HepG2 (cell line): ENCODE data around the gene ERFL. TPM values are rescaled to one million over a fixed set of nuclear protein-coding genes. Genes with fewer than 3 reads are reported as not detected.

Experiments used
- ASH2L ChIP-seq: fragments of 300-600, 200-600 bp; sonication (generic); IDR thresholded peaks from 2 replicates; pipeline ENCODE4 v1.7.0; 2017; ENCODE audit warnings: low read depth, mild to moderate bottlenecking, moderate library complexity, mixed read lengths, low read length; ENCODE audit not compliant: insufficient read length
- CEBPZ ChIP-seq: IDR thresholded peaks from 2 replicates; pipeline ENCODE4 v1.6.1; 2012; ENCODE audit warnings: low read length, improper control_type of control experiment
- KLF6 ChIP-seq: IDR thresholded peaks from 2 replicates; pipeline ENCODE4 v1.8.0; 2016; ENCODE audit warnings: missing biosample characterization, missing genetic modification reagents
- LCORL ChIP-seq, 2 experiments: fragments of 450-650 bp in 1 of 2; sonication (generic) in 1 of 2; formaldehyde crosslinking in 1 of 2; IDR thresholded peaks; 2 replicates each; pipeline versions ENCODE4 v1.5.0 to v1.6.1; 2017 to 2020; ENCODE audit warnings: antibody characterized with exemption in 1 of 2, missing genetic modification reagents in 1 of 2
- MAZ ChIP-seq, 2 experiments: sonication (generic) in 1 of 2; formaldehyde crosslinking in 1 of 2; IDR thresholded peaks; 2 replicates each; pipeline versions ENCODE4 v1.5.0 to v1.6.1; 2012 to 2020; ENCODE audit warnings: low read depth in 2 of 2, mild to moderate bottlenecking in 2 of 2, borderline replicate concordance in 1 of 2, improper control_type of control experiment in 1 of 2, low read length in 1 of 2, missing genetic modification reagents in 1 of 2, moderate library complexity in 1 of 2
- MED1 ChIP-seq: sonication (generic); formaldehyde crosslinking; IDR thresholded peaks from 2 replicates; pipeline ENCODE4 v1.4.0; 2020; ENCODE audit warnings: missing genetic modification reagents
- MIER2 ChIP-seq: IDR thresholded peaks from 2 replicates; pipeline ENCODE4 v1.6.1; 2016; ENCODE audit warnings: missing biosample characterization, missing genetic modification reagents
- NFKBIZ ChIP-seq: IDR thresholded peaks from 2 replicates; pipeline ENCODE4 v1.6.1; 2018; ENCODE audit warnings: missing genetic modification reagents, missing compliant biosample characterization
- PAWR ChIP-seq: sonication (generic); formaldehyde crosslinking; IDR thresholded peaks from 2 replicates; pipeline ENCODE4 v1.4.0; 2020; ENCODE audit warnings: missing genetic modification reagents, mild to moderate bottlenecking, borderline replicate concordance
- RAD21 ChIP-seq: fragments of 450-650 bp; formaldehyde crosslinking; IDR thresholded peaks from 2 replicates; pipeline ENCODE4 v1.5.0; 2020; ENCODE audit warnings: mild to moderate bottlenecking
- SP1 ChIP-seq, 2 experiments: fragments of 450-650 bp in 1 of 2; sonication (generic) in 1 of 2; formaldehyde crosslinking in 1 of 2; IDR thresholded peaks; 2 replicates each; pipeline versions ENCODE4 v1.4.0 to v1.6.1; 2016 to 2020; ENCODE audit warnings: missing genetic modification reagents in 1 of 2
- TFAP4 ChIP-seq: sonication (generic); IDR thresholded peaks from 2 replicates; pipeline ENCODE4 v1.6.1; 2016; ENCODE audit warnings: low read depth, borderline replicate concordance
- TFDP1 ChIP-seq: IDR thresholded peaks from 2 replicates; pipeline ENCODE4 v1.6.1; 2016; ENCODE audit warnings: missing compliant biosample characterization, missing genetic modification reagents, borderline replicate concordance
- THAP11 ChIP-seq: IDR thresholded peaks from 2 replicates; pipeline ENCODE4 v1.6.1; 2016; ENCODE audit warnings: missing biosample characterization, missing genetic modification reagents
- THAP7 ChIP-seq: sonication (generic); formaldehyde crosslinking; IDR thresholded peaks from 2 replicates; pipeline ENCODE4 v1.8.1; 2023; ENCODE audit warnings: mild to moderate bottlenecking, missing genetic modification reagents
- ZFX ChIP-seq: sonication (generic); formaldehyde crosslinking; IDR thresholded peaks from 2 replicates; pipeline ENCODE4 v1.4.0; 2020; ENCODE audit warnings: mild to moderate bottlenecking, low read depth, missing genetic modification reagents, moderate library complexity
- ZNF292 ChIP-seq: sonication (generic); formaldehyde crosslinking; IDR thresholded peaks from 2 replicates; pipeline ENCODE4 v1.8.1; 2022; ENCODE audit warnings: mild to moderate bottlenecking, low read depth, missing genetic modification reagents, borderline replicate concordance
- ZNF317 ChIP-seq: sonication (generic); formaldehyde crosslinking; IDR thresholded peaks from 2 replicates; pipeline ENCODE4 v1.5.0; 2020; ENCODE audit warnings: mild to moderate bottlenecking, missing genetic modification reagents
- ZNF501 ChIP-seq: sonication (generic); formaldehyde crosslinking; IDR thresholded peaks from 2 replicates; pipeline ENCODE4 v1.5.1; 2020; ENCODE audit warnings: mild to moderate bottlenecking, moderate library complexity, missing genetic modification reagents
- ZNF547 ChIP-seq: sonication (generic); formaldehyde crosslinking; IDR thresholded peaks from 2 replicates; pipeline ENCODE4 v1.5.1; 2020; ENCODE audit warnings: mild to moderate bottlenecking, missing genetic modification reagents
- ZNF891 ChIP-seq: sonication (generic); formaldehyde crosslinking; IDR thresholded peaks from 2 replicates; pipeline ENCODE4 v1.5.0; 2020; ENCODE audit warnings: mild to moderate bottlenecking, missing genetic modification reagents
- polyA plus RNA-seq, 8 experiments: library from polyadenylated mRNA; depleted of rRNA in 3 of 8; stranded (reverse) in 7 of 8; unstranded in 1 of 8; fragments of >200 nt; fragmentation: Illumina TruSeq in 4 of 8; extraction: Trizol in 4 of 8; gene quantifications; 2 replicates each; pipeline versions ENCODE4 v1.2.1 to v1.2.3, GENCODE V29; 2011 to 2016; ENCODE audit warnings: low read depth in 4 of 8, missing spikeins in 1 of 8, mixed read lengths in 1 of 8; ENCODE audit not compliant: insufficient read depth in 1 of 8
- total RNA-seq, 5 experiments: library from RNA; depleted of rRNA; stranded (reverse); fragments of >200 nt; fragmentation: Illumina TruSeq; extraction: Trizol; gene quantifications; 2 replicates each; pipeline ENCODE4 v1.2.3, GENCODE V29; 2016; ENCODE audit warnings: low read depth in 1 of 5

ERFL gene
- total and polyA plus RNA-seq, 2 of the 13 experiments (the other 11 are each of a cell fraction or from before 2014, with no cell fraction given): not detected

- peak; percentile 66; the same call in 1 of the 2 replicates for TF ChIP-seq TFAP4
- TF ChIP-seq ZNF317 (CRISPR knock-in tag): no peak
- TF ChIP-seq KLF6 (CRISPR knock-in tag): no peak
- TF ChIP-seq MAZ (IDR thresholded peaks at IDR 0.05; ENCODE audit: borderline replicate concordance, low read depth, low read length): 0 out of 2 replicates have a peak, but pooled peaks have one; percentile 13
- no peak for TF ChIP-seq MAZ (CRISPR knock-in tag; IDR thresholded peaks at IDR 0.05; ENCODE audit: low read depth)
- no peak for TF ChIP-seq NFKBIZ
- TF ChIP-seq SP1 (IDR thresholded peaks at IDR 0.05): no peak
- no peak for TF ChIP-seq SP1 (CRISPR knock-in tag; IDR thresholded peaks at IDR 0.05)
- TF ChIP-seq ZFX: 0 out of 2 replicates have a peak, but pooled peaks have one; percentile 8
- 0 out of 2 replicates have a peak, but pooled peaks have one; percentile 6 for TF ChIP-seq THAP7 (CRISPR knock-in tag)
- TF ChIP-seq ZNF547 (CRISPR knock-in tag): peak; percentile 24; the same call in 1 of the 2 replicates
- TF ChIP-seq PAWR (CRISPR knock-in tag): 0 out of 2 replicates have a peak, but pooled peaks have one; percentile 26
- TF ChIP-seq ZNF501 (CRISPR knock-in tag): peak; percentile 17; the same call in 1 of the 2 replicates
- peak; percentile 84 for TF ChIP-seq THAP11 (CRISPR knock-in tag)
- peak; percentile 64; the same call in 1 of the 2 replicates for TF ChIP-seq TFDP1
- no peak for TF ChIP-seq ZNF891 (CRISPR knock-in tag)
- no peak for TF ChIP-seq LCORL (IDR thresholded peaks at IDR 0.05)
- TF ChIP-seq LCORL (CRISPR knock-in tag; IDR thresholded peaks at IDR 0.05): 0 out of 2 replicates have a peak, but pooled peaks have one; percentile 14
- TF ChIP-seq ASH2L: no peak
- peak; percentile 68; the same call in 1 of the 2 replicates for TF ChIP-seq MIER2 (CRISPR knock-in tag)
- TF ChIP-seq CEBPZ: 0 out of 2 replicates have a peak, but pooled peaks have one; percentile 13
- TF ChIP-seq MED1 (CRISPR knock-in tag): peak; percentile 11; the same call in 1 of the 2 replicates
- no peak for TF ChIP-seq ZNF292
- TF ChIP-seq RAD21 (CRISPR knock-in tag): peak; percentile 45
These were observed 29.7 kb upstream of the ERFL start (continued) for GRCh38 chr19:41957838-41958366.
